C4-2B (cell line): ENCODE results near the gene MOB3B.

Source experiments
- ZFX ChIP-seq: fragments of 450-650 bp; IDR thresholded peaks from 2 replicates; pipeline ENCODE4 v1.6.1; 2017
- TF ChIP-seq, protein P1 (sequence below): fragments of 450-650 bp; conservative IDR thresholded peaks from 2 replicates; pipeline ENCODE4 v1.5.1; 2017; ENCODE audit warnings: mild to moderate bottlenecking

DNA sequence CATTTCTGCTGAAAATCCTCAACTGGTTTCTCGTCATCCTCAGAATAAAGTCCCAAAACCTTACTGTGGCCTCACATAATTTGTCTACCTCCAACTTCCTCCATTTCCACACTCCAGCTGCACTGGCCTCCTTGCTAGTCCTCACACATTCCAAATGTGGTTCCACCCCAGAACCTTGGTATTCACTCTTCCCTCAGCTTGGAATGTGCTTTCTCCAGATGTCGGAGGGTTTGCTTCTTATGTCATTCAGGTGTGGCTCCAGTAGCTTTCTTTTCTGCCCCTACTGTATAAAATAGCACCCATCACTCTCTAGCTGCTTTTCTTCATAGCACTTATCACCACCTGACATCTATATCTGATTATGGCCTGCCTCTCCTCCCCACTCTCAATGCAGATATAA is 108.0 kb downstream of the MOB3B start:
- TF ChIP-seq, protein P1, sequence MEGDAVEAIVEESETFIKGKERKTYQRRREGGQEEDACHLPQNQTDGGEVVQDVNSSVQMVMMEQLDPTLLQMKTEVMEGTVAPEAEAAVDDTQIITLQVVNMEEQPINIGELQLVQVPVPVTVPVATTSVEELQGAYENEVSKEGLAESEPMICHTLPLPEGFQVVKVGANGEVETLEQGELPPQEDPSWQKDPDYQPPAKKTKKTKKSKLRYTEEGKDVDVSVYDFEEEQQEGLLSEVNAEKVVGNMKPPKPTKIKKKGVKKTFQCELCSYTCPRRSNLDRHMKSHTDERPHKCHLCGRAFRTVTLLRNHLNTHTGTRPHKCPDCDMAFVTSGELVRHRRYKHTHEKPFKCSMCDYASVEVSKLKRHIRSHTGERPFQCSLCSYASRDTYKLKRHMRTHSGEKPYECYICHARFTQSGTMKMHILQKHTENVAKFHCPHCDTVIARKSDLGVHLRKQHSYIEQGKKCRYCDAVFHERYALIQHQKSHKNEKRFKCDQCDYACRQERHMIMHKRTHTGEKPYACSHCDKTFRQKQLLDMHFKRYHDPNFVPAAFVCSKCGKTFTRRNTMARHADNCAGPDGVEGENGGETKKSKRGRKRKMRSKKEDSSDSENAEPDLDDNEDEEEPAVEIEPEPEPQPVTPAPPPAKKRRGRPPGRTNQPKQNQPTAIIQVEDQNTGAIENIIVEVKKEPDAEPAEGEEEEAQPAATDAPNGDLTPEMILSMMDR: no peak
- no peak for TF ChIP-seq ZFX
